Breast epithelium (tissue), 4 donors: ENCODE measurements around the gene MMD2. TPM values are rescaled to one million over a fixed set of nuclear protein-coding genes. Genes with fewer than 3 reads are reported as not detected.
"Not testable (repeated sequence)": the region's sequence is repeated elsewhere in the genome, so short reads cannot be mapped to it uniquely, and the experiment has no call there.

Source experiments
- DNase-seq, 2 donors: peaks; one replicate each; pipeline ENCODE4 v3.0.0-alpha.2; 2019; ENCODE audit warnings: low spot score in 2 of 2
- H3K27ac ChIP-seq, 2 donors: fragments of 200-600 bp; sonication (generic) in 1 of 2; one replicate each; pipeline ENCODE4 v1.5.1; 2016 to 2019; ENCODE audit warnings: mild to moderate bottlenecking in 1 of 2
- H3K27me3 ChIP-seq, 2 donors: fragments of 200-600 bp; sonication (generic) in 1 of 2; one replicate each; pipeline versions ENCODE4 v1.5.1 to v1.6.0; 2017 to 2019; ENCODE audit warnings: control low read depth in 1 of 2, mild to moderate bottlenecking in 1 of 2
- H3K36me3 ChIP-seq: fragments of 200-600 bp; one replicate; pipeline ENCODE4 v1.5.1; 2019
- H3K4me1 ChIP-seq, 2 donors: fragments of 200-600 bp; sonication (generic); one replicate each; pipeline ENCODE4 v1.5.1; 2016 to 2019; ENCODE audit warnings: control low read depth in 1 of 2
- H3K4me3 ChIP-seq, 3 donors: fragments of 200-600 bp; sonication (generic); 1 replicate in 2 of 3; 2 replicates in 1 of 3; pipeline ENCODE4 v1.5.1; 2016 to 2019; ENCODE audit warnings: mild to moderate bottlenecking in 3 of 3, moderate library complexity in 2 of 3
- H3K9me3 ChIP-seq, 2 donors: fragments of 200-600 bp; sonication (generic) in 1 of 2; one replicate each; pipeline ENCODE4 v1.5.1; 2016 to 2019; ENCODE audit warnings: control low read depth in 1 of 2
- POLR2A ChIP-seq: fragments of 450-650 bp; IDR thresholded peaks from one replicate; pipeline ENCODE4 v1.6.1; 2016; ENCODE audit warnings: antibody characterized with exemption, mild to moderate bottlenecking, moderate library complexity
- POLR2AphosphoS5 ChIP-seq, 3 donors: sonication (generic); formaldehyde crosslinking; IDR thresholded peaks; one replicate each; pipeline ENCODE4 v1.6.1; 2017; ENCODE audit warnings: antibody characterized with exemption in 3 of 3
- intact Hi-C: fragments of 100-400 bp; cut with DNase I; formaldehyde crosslinking; loops from one replicate; pipeline ENCODE4 v1.15.1; 2023; ENCODE audit warnings: low total_unique reads
- total RNA-seq, 3 donors: library from RNA; depleted of rRNA; stranded (reverse); fragments of >200 nt; gene quantifications; one replicate each; pipeline ENCODE4 v1.1.0, GENCODE V29; 2016
- TF ChIP-seq, protein P1 (sequence below), 3 donors: fragments of 450-650 bp; IDR thresholded peaks; one replicate each; pipeline ENCODE4 v1.5.1; 2016 to 2017; ENCODE audit warnings: antibody characterized with exemption in 3 of 3, mild to moderate bottlenecking in 3 of 3, moderate library complexity in 3 of 3

MMD2 gene
- total RNA-seq, 3 donors from 2014 or later = not detected

DNA sequence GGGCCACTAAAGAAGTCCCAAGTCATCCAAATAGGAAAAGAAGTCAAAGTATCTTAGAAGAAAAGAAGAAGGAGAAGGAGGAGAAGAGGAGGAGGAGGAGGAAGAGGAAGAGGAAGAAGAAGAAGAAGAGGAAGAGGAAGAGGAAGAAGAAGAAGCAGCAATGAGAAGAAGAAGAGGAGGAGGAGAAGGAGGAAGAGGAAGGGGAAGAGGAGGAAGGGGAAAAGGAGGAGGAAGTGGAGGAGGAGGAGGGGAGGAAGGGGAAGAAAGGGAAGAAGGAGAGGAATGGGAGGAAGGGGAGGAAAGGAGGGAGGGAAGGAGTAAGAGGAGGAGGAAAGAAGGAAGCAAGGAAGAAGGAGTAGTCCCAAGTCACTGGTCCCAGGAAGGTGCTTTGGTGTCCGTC is 53.8 kb downstream of the MMD2 start:
- Histone ChIP-seq H3K36me3 (no peaks in the 10 kb centered on the region), H3K4me3 (no peak overlapping the region), H3K27me3 (peaks cover 0 to 22% of the 10 kb centered on the region in 2 donors), H3K9me3 (no peaks in the 10 kb centered on the region), H3K27ac (no peak overlapping the region), H3K4me1 (no peaks in the 10 kb centered on the region)
- DNase-seq = no peak
- intact Hi-C loops = no loop called here
- no peak for TF ChIP-seq POLR2A
- TF ChIP-seq POLR2AphosphoS5 (IDR thresholded peaks at IDR 0.05) = no peak
- TF ChIP-seq, protein P1, sequence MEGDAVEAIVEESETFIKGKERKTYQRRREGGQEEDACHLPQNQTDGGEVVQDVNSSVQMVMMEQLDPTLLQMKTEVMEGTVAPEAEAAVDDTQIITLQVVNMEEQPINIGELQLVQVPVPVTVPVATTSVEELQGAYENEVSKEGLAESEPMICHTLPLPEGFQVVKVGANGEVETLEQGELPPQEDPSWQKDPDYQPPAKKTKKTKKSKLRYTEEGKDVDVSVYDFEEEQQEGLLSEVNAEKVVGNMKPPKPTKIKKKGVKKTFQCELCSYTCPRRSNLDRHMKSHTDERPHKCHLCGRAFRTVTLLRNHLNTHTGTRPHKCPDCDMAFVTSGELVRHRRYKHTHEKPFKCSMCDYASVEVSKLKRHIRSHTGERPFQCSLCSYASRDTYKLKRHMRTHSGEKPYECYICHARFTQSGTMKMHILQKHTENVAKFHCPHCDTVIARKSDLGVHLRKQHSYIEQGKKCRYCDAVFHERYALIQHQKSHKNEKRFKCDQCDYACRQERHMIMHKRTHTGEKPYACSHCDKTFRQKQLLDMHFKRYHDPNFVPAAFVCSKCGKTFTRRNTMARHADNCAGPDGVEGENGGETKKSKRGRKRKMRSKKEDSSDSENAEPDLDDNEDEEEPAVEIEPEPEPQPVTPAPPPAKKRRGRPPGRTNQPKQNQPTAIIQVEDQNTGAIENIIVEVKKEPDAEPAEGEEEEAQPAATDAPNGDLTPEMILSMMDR (IDR thresholded peaks at IDR 0.05) = no peak

DNA sequence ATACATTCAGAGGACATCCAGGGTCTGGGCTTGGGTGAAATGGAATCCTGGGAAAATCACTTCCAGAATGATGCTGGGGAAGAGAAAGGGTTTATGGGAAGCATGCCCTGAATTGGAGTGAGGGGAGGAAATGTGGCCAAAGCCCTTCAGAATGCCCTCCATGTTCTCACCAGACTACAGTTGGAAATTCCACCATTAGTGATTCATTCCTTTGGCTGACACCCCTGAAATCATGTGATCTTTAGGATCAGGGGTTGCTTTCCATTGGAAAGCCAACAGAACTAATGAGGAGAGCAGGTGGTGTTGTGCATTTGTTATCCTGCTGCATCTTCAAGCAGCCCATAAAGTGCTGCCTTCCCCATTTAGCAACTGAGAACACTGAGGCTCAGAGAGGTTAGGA is 54.6 kb downstream of the MMD2 start:
- intact Hi-C loops = no loop called here
- no peak overlapping the region for H3K4me3 ChIP-seq
- H3K9me3 ChIP-seq = no peaks in the 10 kb centered on the region
- no peak overlapping the region for H3K27ac ChIP-seq
- TF ChIP-seq, protein P1 (IDR thresholded peaks at IDR 0.05) = no peak
- TF ChIP-seq POLR2A = no peak
- TF ChIP-seq POLR2AphosphoS5 (IDR thresholded peaks at IDR 0.05) = no peak
- no peak for DNase-seq
- H3K36me3 ChIP-seq = no peaks in the 10 kb centered on the region
- peaks cover 0 to 23% of the 10 kb centered on the region in 2 donors for H3K27me3 ChIP-seq
- no peaks in the 10 kb centered on the region for H3K4me1 ChIP-seq

- Histone ChIP-seq H3K9me3 (peaks cover 0 to 7% of the 10 kb centered on the region in 2 donors), H3K4me3 (no peak overlapping the region), H3K27me3 (peaks cover 0 to 6% of the 10 kb centered on the region in 2 donors), H3K27ac (no peak overlapping the region), H3K36me3 (no peaks in the 10 kb centered on the region), H3K4me1 (no peaks in the 10 kb centered on the region)
- TF ChIP-seq POLR2A (no peak), POLR2AphosphoS5 (IDR thresholded peaks at IDR 0.05) (no peak)
- TF ChIP-seq, protein P1 (IDR thresholded peaks at IDR 0.05) = no peak
- DNase-seq = no peak
- intact Hi-C loops = no loop called here
Observed at GRCh38 chr7:4895766-4896165, 63.2 kb downstream of the MMD2 start.

- intact Hi-C loops = no loop called here
- Histone ChIP-seq H3K9me3 (peaks cover 0 to 7% of the 10 kb centered on the region in 2 donors), H3K27me3 (no peaks in the 10 kb centered on the region), H3K27ac (no peak overlapping the region), H3K4me3 (no peak overlapping the region), H3K36me3 (no peaks in the 10 kb centered on the region), H3K4me1 (no peaks in the 10 kb centered on the region)
- TF ChIP-seq POLR2AphosphoS5 (IDR thresholded peaks at IDR 0.05) = no peak
- no peak for TF ChIP-seq POLR2A
- TF ChIP-seq, protein P1 (IDR thresholded peaks at IDR 0.05) = no peak
- no peak for DNase-seq
Observed at GRCh38 chr7:4894482-4894881, 64.5 kb downstream of the MMD2 start.

GRCh38 chr7:4893929-4894475 is 65.0 kb downstream of the MMD2 start:
- intact Hi-C loops = no loop called here
- Histone ChIP-seq H3K9me3 (peaks cover 0 to 7% of the 10 kb centered on the region in 2 donors), H3K4me3 (no peak overlapping the region), H3K4me1 (no peaks in the 10 kb centered on the region), H3K27me3 (no peaks in the 10 kb centered on the region), H3K36me3 (no peaks in the 10 kb centered on the region), H3K27ac (no peak overlapping the region)
- no peak for DNase-seq
- TF ChIP-seq POLR2A = no peak

DNA sequence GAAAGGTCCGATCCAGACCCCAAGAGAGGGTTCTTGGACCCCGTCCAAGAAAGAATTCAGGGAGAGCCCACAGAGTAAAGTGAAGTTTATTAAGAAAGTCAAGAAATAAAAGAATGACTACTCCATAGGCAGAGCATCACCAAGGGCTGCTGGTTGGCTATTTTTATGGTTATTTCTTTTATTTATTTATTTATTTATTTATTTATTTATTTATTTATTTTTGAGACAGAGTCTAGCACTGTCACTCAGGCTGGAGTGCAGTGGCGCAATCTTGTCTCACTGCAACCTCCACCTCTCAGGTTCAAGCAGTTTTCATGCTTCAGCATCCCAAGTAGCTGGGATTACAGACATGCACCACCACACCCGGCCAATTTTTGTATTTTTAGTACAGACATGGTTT is 65.8 kb downstream of the MMD2 start:
- H3K4me3 ChIP-seq, H3K27me3 ChIP-seq, intact Hi-C loops, DNase-seq, H3K36me3 ChIP-seq, H3K27ac ChIP-seq, H3K9me3 ChIP-seq, H3K4me1 ChIP-seq: not testable (repeated sequence)

- H3K36me3 ChIP-seq, H3K27ac ChIP-seq, H3K27me3 ChIP-seq, intact Hi-C loops, DNase-seq, H3K4me1 ChIP-seq, H3K9me3 ChIP-seq, H3K4me3 ChIP-seq: not testable (repeated sequence)
Observed at GRCh38 chr7:4891522-4891921, 67.5 kb downstream of the MMD2 start.
